Measurements from ENCODE around the gene GFI1.

DNA sequence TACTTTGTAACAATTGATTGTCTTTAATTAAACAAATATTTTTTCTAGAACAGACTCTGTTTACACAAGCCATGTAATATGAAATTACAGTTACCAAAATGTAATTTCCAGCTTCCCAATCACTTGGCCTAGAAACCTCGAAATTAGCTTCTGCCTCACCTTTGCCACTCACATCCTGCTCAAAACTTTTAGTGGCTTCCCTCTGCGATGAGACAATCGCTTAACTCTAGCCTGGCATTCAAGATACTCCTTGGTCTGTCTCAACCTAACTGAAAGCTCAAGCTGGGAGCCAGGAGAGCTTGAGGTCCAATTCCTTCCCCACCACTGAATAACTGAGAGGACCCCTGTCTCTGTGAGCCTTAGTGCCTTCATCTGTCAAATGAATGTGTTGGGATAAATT, 42.8 kb downstream of the GFI1 start:
- TF ChIP-seq, protein P1, sequence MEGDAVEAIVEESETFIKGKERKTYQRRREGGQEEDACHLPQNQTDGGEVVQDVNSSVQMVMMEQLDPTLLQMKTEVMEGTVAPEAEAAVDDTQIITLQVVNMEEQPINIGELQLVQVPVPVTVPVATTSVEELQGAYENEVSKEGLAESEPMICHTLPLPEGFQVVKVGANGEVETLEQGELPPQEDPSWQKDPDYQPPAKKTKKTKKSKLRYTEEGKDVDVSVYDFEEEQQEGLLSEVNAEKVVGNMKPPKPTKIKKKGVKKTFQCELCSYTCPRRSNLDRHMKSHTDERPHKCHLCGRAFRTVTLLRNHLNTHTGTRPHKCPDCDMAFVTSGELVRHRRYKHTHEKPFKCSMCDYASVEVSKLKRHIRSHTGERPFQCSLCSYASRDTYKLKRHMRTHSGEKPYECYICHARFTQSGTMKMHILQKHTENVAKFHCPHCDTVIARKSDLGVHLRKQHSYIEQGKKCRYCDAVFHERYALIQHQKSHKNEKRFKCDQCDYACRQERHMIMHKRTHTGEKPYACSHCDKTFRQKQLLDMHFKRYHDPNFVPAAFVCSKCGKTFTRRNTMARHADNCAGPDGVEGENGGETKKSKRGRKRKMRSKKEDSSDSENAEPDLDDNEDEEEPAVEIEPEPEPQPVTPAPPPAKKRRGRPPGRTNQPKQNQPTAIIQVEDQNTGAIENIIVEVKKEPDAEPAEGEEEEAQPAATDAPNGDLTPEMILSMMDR (IDR thresholded peaks at IDR 0.05; ENCODE audit: poor library complexity) = no peak
- TF ChIP-seq EZH2 (IDR thresholded peaks at IDR 0.05; ENCODE audit: borderline replicate concordance) (no peak), EZH2phosphoT487 (IDR thresholded peaks at IDR 0.05; ENCODE audit: low read depth, severe bottlenecking, unreplicated experiment) (no peak)
